HG03196 (cell line): ENCODE data around the gene TXLNG.
"Not testable (repeated sequence)": the region's sequence is repeated elsewhere in the genome, so short reads cannot be mapped to it uniquely, and the experiment has no call there.

Experiments used
- ATAC-seq: cut with Tn5 transposase; IDR thresholded peaks from one replicate; pipeline ENCODE4 v1.9.1; 2021; ENCODE audit not compliant: unreplicated experiment

The TXLNG gene

GRCh38 chrX:16786139-16786790 lies at the start of gene TXLNG:
Gene TXLNG (plus strand): TSS chrX:16786466. CDS start chrX:16786488, 22 bp downstream.
- ATAC-seq: peak; percentile 99

GRCh38 chrX:16737024-16737423 lies 49.2 kb upstream of the TXLNG start:
- ATAC-seq: no peak

GRCh38 chrX:16739574-16739973 lies 46.7 kb upstream of the TXLNG start:
- ATAC-seq: no peak

- ATAC-seq: no peak
These were observed 42.5 kb upstream of the TXLNG start for GRCh38 chrX:16743604-16744325.

- no peak for ATAC-seq
These were observed 41.2 kb upstream of the TXLNG start for GRCh38 chrX:16745102-16745501.

- no peak for ATAC-seq
These were observed 40.6 kb upstream of the TXLNG start for GRCh38 chrX:16745659-16746058.

- no peak for ATAC-seq
These were observed 37.8 kb upstream of the TXLNG start for GRCh38 chrX:16748425-16748824.

- no peak for ATAC-seq
These were observed 36.1 kb upstream of the TXLNG start for GRCh38 chrX:16750136-16750535.

- no peak for ATAC-seq
These were observed 32.2 kb upstream of the TXLNG start for GRCh38 chrX:16754019-16754418.

GRCh38 chrX:16756724-16757123 lies 29.5 kb upstream of the TXLNG start:
- ATAC-seq: no peak

GRCh38 chrX:16761500-16761899 lies 24.8 kb upstream of the TXLNG start:
- ATAC-seq: not testable (repeated sequence)

GRCh38 chrX:16762579-16762978 lies 23.7 kb upstream of the TXLNG start:
- no peak for ATAC-seq

GRCh38 chrX:16765594-16765993 lies 20.7 kb upstream of the TXLNG start:
- no peak for ATAC-seq

- no peak for ATAC-seq
These were observed 15.2 kb upstream of the TXLNG start for GRCh38 chrX:16770970-16771482.

GRCh38 chrX:16771483-16772398 lies 14.5 kb upstream of the TXLNG start:
- ATAC-seq: no peak

GRCh38 chrX:16772460-16772859 lies 13.8 kb upstream of the TXLNG start:
- ATAC-seq: no peak

GRCh38 chrX:16774746-16775145 lies 11.5 kb upstream of the TXLNG start:
- ATAC-seq: no peak

GRCh38 chrX:16778545-16778944 lies 7.7 kb upstream of the TXLNG start:
- ATAC-seq: no peak

- ATAC-seq: no peak
These were observed 7.3 kb upstream of the TXLNG start for GRCh38 chrX:16778993-16779392.

- ATAC-seq: not testable (repeated sequence)
These were observed 6.5 kb upstream of the TXLNG start for GRCh38 chrX:16779815-16780214.

- ATAC-seq: no peak
These were observed 2.8 kb upstream of the TXLNG start for GRCh38 chrX:16783452-16783851.
